NCI-H345 treated with DMSO at 0.1 percent for 48 hours (cell line): ENCODE data around the gene ANKRD29.
"Not testable (repeated sequence)": the region's sequence is repeated elsewhere in the genome, so short reads cannot be mapped to it uniquely, and the experiment has no call there.

ENCODE experiments used
- DNase-seq: peaks from one replicate; lab custom pipeline; 2025; ENCODE audit not compliant: unreplicated experiment; lab: John Stamatoyannopoulos, UW

The ANKRD29 gene

GRCh38 chr18:23584019-23584983 is 78.4 kb downstream of the ANKRD29 start:
- no peak for DNase-seq

- no peak for DNase-seq
Observed at GRCh38 chr18:23583071-23583865, 79.4 kb downstream of the ANKRD29 start.

- DNase-seq, result no peak
Observed at GRCh38 chr18:23580677-23581367, 81.9 kb downstream of the ANKRD29 start.

- DNase-seq, result no peak
Observed at GRCh38 chr18:23578891-23579653, 83.6 kb downstream of the ANKRD29 start.

GRCh38 chr18:23578067-23578701 is 84.5 kb downstream of the ANKRD29 start:
- DNase-seq, result peak; percentile 2

- not testable (repeated sequence) for DNase-seq
Observed at GRCh38 chr18:23577521-23577920, 85.2 kb downstream of the ANKRD29 start.

GRCh38 chr18:23575309-23575651 is 87.4 kb downstream of the ANKRD29 start:
- DNase-seq, result no peak

- no peak for DNase-seq
Observed at GRCh38 chr18:23574611-23575308, 88.0 kb downstream of the ANKRD29 start.

- no peak for DNase-seq
Observed at GRCh38 chr18:23573626-23574431, 88.9 kb downstream of the ANKRD29 start.

- no peak for DNase-seq
Observed at GRCh38 chr18:23573020-23573419, 89.7 kb downstream of the ANKRD29 start.

GRCh38 chr18:23572570-23572969 is 90.1 kb downstream of the ANKRD29 start:
- DNase-seq, result no peak

- DNase-seq, result no peak
Observed at GRCh38 chr18:23572012-23572411, 90.7 kb downstream of the ANKRD29 start.

GRCh38 chr18:23570912-23571504 is 91.7 kb downstream of the ANKRD29 start:
- DNase-seq, result no peak

- no peak for DNase-seq
Observed at GRCh38 chr18:23569299-23570063, 93.2 kb downstream of the ANKRD29 start.

GRCh38 chr18:23568281-23569138 is 94.2 kb downstream of the ANKRD29 start:
- DNase-seq, result no peak

- DNase-seq, result no peak
Observed at GRCh38 chr18:23567671-23568070, 95.0 kb downstream of the ANKRD29 start.
